Measurements from ENCODE around the gene CFAP53.
"Not testable (repeated sequence)": the region's sequence is repeated elsewhere in the genome, so short reads cannot be mapped to it uniquely, and the experiment has no call there.

Gene CFAP53

DNA sequence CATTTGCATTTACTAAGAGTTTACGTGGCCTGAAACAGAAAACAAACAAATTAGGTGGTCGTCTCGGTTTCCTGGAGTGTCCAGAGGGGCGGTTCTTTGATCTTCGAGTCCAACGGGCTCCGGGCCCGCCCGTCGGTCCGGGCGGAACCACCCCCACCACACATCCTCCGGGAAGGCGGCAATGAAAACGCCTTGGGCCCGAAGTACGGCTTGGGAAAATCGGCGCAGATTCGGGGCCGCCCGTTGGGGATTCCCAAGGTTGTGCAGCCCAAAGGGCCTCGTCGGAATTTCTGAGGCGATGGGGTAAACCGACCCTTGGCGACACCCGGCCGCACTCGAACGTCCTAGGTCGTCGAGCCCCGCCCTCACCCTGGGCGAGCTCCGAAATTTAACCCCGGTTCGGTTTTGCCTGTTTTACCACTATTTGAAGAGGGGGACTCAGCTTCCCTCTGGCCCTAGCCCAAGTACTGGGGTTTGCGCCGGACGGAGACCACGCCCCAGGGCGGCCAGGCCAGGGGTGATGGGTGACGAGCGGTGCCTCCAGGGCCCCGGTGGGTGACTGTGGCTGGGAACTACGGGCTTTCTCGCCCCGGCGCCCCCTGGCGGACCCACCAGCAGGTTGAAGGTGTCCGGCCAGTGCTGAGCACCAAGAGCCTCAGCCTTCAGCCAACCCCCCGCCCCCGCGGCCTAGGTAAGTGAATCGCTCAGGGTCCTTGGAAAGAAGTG lies 1.9 kb upstream of the CFAP53 start:
- peak overlapping the region; percentile 62 for H3K4me3 ChIP-seq (ENCODE audit: low read length)
- peak; percentile 35 for DNase-seq (ENCODE audit: low read depth)
- TF ChIP-seq, protein P1, sequence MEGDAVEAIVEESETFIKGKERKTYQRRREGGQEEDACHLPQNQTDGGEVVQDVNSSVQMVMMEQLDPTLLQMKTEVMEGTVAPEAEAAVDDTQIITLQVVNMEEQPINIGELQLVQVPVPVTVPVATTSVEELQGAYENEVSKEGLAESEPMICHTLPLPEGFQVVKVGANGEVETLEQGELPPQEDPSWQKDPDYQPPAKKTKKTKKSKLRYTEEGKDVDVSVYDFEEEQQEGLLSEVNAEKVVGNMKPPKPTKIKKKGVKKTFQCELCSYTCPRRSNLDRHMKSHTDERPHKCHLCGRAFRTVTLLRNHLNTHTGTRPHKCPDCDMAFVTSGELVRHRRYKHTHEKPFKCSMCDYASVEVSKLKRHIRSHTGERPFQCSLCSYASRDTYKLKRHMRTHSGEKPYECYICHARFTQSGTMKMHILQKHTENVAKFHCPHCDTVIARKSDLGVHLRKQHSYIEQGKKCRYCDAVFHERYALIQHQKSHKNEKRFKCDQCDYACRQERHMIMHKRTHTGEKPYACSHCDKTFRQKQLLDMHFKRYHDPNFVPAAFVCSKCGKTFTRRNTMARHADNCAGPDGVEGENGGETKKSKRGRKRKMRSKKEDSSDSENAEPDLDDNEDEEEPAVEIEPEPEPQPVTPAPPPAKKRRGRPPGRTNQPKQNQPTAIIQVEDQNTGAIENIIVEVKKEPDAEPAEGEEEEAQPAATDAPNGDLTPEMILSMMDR (conservative IDR thresholded peaks at IDR 0.05; ENCODE audit: low read depth, low read length), result peak; percentile 86

DNA sequence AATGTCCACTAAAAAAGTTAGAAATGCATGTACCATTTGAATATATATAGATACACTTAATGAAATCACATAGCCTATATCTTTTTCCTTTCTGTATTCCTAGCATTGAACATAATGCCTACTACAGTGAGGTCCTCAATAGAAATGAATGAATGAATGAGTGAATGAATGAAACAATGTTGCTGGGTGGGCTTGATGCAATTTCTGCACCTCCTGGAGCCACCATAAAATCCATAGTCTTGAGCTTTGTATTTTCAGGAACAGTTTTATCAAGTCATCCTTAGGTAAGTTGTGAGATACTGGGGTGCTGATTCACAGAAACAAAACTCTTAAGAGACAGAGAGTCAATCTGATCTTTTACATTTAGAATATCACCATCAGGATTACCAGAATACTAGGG lies 3.3 kb downstream of the CFAP53 start:
- no peak overlapping the region for H3K4me3 ChIP-seq (ENCODE audit: low read length)
- TF ChIP-seq, protein P1 (conservative IDR thresholded peaks at IDR 0.05; ENCODE audit: low read depth, low read length), result no peak
- no peak for DNase-seq (ENCODE audit: low read depth)

DNA sequence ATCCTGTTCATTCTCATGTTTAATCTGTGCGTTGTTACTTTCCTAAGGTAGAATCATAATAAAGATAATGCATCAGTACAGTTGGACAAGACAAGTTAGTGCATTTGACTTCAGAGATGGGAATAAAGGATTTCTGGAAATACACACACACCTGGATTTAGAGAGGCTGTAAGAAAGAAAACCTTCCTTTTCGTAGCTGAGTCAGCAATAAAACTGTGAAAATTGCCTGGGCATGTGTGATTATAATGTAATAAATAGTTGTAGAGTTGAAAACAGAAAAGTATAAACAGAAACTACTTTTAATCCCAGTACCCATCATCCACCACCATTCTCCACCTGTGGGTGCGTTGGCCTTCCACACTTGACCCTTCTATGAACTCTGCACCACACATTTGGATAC lies 15.4 kb downstream of the CFAP53 start:
- TF ChIP-seq, protein P1 (conservative IDR thresholded peaks at IDR 0.05; ENCODE audit: low read depth, low read length), result no peak
- DNase-seq (ENCODE audit: low read depth), result no peak
- H3K4me3 ChIP-seq (ENCODE audit: low read length), result no peak overlapping the region

DNA sequence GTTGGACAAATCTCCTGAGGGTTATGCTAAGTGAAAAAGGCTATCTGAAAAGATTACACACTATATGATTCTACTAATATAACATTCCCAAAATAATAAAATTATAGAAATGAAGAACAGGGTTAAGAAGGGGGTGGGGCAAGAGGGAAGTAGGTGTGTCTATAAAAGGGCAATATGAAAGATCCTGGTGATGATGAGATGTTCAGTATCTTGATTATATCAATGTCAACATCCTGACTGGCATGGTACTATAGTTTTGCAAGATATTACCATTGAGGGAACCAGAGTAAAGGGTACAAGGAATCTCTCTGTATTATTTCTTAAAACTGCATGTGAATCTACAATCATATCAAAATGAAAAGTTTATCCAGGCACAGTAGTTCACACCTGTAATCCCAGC lies 16.7 kb downstream of the CFAP53 start:
- TF ChIP-seq, protein P1 (conservative IDR thresholded peaks at IDR 0.05; ENCODE audit: low read depth, low read length), result no peak
- DNase-seq (ENCODE audit: low read depth), result no peak
- H3K4me3 ChIP-seq (ENCODE audit: low read length), result no peak overlapping the region

- no peak overlapping the region for H3K4me3 ChIP-seq (ENCODE audit: low read length)
- DNase-seq (ENCODE audit: low read depth), result no peak
- TF ChIP-seq, protein P1 (conservative IDR thresholded peaks at IDR 0.05; ENCODE audit: low read depth, low read length), result no peak
Measured at GRCh38 chr18:50247561-50247960, 18.7 kb downstream of the CFAP53 start.

- not testable (repeated sequence) for H3K4me3 ChIP-seq (ENCODE audit: low read length); DNase-seq (ENCODE audit: low read depth)
Measured at GRCh38 chr18:50241768-50242167, 24.5 kb downstream of the CFAP53 start.

DNA sequence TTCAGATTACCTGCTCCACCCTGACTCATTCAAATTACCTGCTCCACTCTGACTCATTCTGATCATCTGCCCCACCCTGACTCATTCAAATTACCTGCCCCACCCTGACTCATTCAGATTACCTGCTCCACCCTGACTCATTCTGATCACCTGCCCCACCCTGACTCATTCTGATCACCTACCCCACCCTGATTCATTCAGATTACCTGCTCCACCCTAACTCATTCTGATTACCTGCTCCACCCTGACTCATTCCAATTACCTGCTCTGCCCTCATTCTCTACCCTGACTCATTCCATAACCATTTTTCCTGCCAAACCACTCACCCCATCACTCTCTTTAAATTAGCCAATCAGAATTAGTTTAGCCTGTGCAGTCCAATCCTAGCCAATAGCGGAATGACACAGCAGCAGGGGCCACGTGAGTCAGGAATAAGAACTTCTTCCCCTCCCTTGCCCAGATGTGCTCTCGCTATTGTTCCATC lies 26.2 kb downstream of the CFAP53 start:
- H3K4me3 ChIP-seq (ENCODE audit: low read length), result no peak overlapping the region
- TF ChIP-seq, protein P1 (conservative IDR thresholded peaks at IDR 0.05; ENCODE audit: low read depth, low read length), result no peak
- no peak for DNase-seq (ENCODE audit: low read depth)

Measured in retinal pigment epithelial cell (primary cell).